SK-N-SH (cell line): ENCODE measurements around the gene RPL5. TPM values are rescaled to one million over a fixed set of nuclear protein-coding genes. Genes with fewer than 3 reads are reported as not detected.

Source experiments
- CTCF ChIA-PET: fragments of 300-600, 350-600 bp; formaldehyde crosslinking; extraction: SDS; loops from one replicate; lab custom pipeline; 2021; lab: Yijun Ruan, JAX
- POLR2A ChIA-PET: fragments of 350-600 bp; sonication (Branson Sonifier 250); formaldehyde crosslinking; extraction: SDS; loops from one replicate; lab custom pipeline; 2020; ENCODE audit warnings: antibody characterized with exemption, inconsistent platforms; lab: Yijun Ruan, JAX
- DNase-seq: peaks from one replicate; pipeline ENCODE4 v3.0.0; 2012
- H2AFZ ChIP-seq: fragments of 200-600 bp; sonication (generic); 2 replicates; pipeline ENCODE4 v1.8.1; 2016; ENCODE audit warnings: antibody characterized with exemption, mild to moderate bottlenecking, low read depth
- H3F3A ChIP-seq: fragments of 200-600 bp; sonication (generic); replicated peaks from 2 replicates; pipeline ENCODE3; 2016; ENCODE audit warnings: antibody characterized with exemption, mild to moderate bottlenecking; ENCODE audit not compliant: insufficient read depth
- H3K27ac ChIP-seq, 2 experiments: fragments of 200-500 bp in 1 of 2; fragments of 200-600 bp in 1 of 2; sonication (Bioruptor generic) in 1 of 2; sonication (generic), shearing (Covaris generic) in 1 of 2; 2 replicates each; pipeline versions ENCODE4 v1.5.1 to v1.6.1; 2014 to 2016; ENCODE audit warnings: low read depth in 2 of 2, inconsistent platforms in 1 of 2, low read length in 1 of 2, mild to moderate bottlenecking in 1 of 2, mixed read lengths in 1 of 2
- H3K27me3 ChIP-seq: fragments of 200-600 bp; sonication (generic), shearing (Covaris generic); 2 replicates; pipeline ENCODE4 v1.6.1; 2016; ENCODE audit warnings: mixed run types; ENCODE audit not compliant: insufficient read depth
- H3K36me3 ChIP-seq, 2 experiments: fragments of 200-500 bp in 1 of 2; fragments of 200-600 bp in 1 of 2; sonication (Bioruptor generic) in 1 of 2; sonication (generic) in 1 of 2; replicated peaks in 1 of 2; 2 replicates each; pipeline versions ENCODE3 to v1.5.1; 2014 to 2016; ENCODE audit warnings: low read length in 1 of 2, mild to moderate bottlenecking in 1 of 2; ENCODE audit not compliant: insufficient read depth in 2 of 2, control insufficient read depth in 1 of 2
- H3K4me1 ChIP-seq, 2 experiments: fragments of 200-500 bp in 1 of 2; fragments of 200-600 bp in 1 of 2; sonication (Bioruptor generic) in 1 of 2; sonication (generic), shearing (Covaris generic) in 1 of 2; 2 replicates each; pipeline versions ENCODE4 v1.5.1 to v1.6.1; 2014 to 2016; ENCODE audit warnings: low read depth in 1 of 2, low read length in 1 of 2, mixed run types in 1 of 2; ENCODE audit not compliant: insufficient read depth in 2 of 2, control insufficient read depth in 1 of 2
- H3K4me2 ChIP-seq: fragments of 200-600 bp; sonication (generic), shearing (Covaris generic); 2 replicates; pipeline ENCODE4 v1.6.1; 2017; ENCODE audit warnings: mixed run types
- H3K4me3 ChIP-seq, 2 experiments: fragments of 200-500 bp in 1 of 2; fragments of 200-600 bp in 1 of 2; sonication (Bioruptor generic) in 1 of 2; sonication (generic), shearing (Covaris generic) in 1 of 2; 2 replicates each; pipeline versions ENCODE4 v1.5.1 to v1.8.1; 2014 to 2016; ENCODE audit warnings: low read depth in 2 of 2, inconsistent platforms in 1 of 2, low read length in 1 of 2, mild to moderate bottlenecking in 1 of 2, mixed read lengths in 1 of 2, moderate library complexity in 1 of 2
- H3K79me2 ChIP-seq: fragments of 200-600 bp; sonication (generic); 2 replicates; pipeline ENCODE4 v1.8.1; 2017; ENCODE audit warnings: mild to moderate bottlenecking; ENCODE audit not compliant: insufficient read depth
- H3K9ac ChIP-seq: fragments of 200-600 bp; sonication (generic); 2 replicates; pipeline ENCODE4 v1.6.1; 2017; ENCODE audit warnings: mixed run types
- H3K9me2 ChIP-seq: fragments of 200-600 bp; sonication (generic); 2 replicates; pipeline ENCODE4 v1.6.1; 2017; ENCODE audit warnings: mixed run types
- H3K9me3 ChIP-seq: fragments of 200-600 bp; sonication (generic); 2 replicates; pipeline ENCODE4 v1.6.1; 2017; ENCODE audit warnings: mixed run types, mild to moderate bottlenecking, moderate library complexity
- H4K20me1 ChIP-seq: fragments of 200-600 bp; sonication (generic); 2 replicates; pipeline ENCODE4 v1.6.1; 2017; ENCODE audit warnings: mild to moderate bottlenecking, mixed run types; ENCODE audit not compliant: insufficient read depth
- CHD2 ChIP-seq: fragments of 150-350 bp; IDR thresholded peaks from 2 replicates; pipeline ENCODE4 v1.6.1; 2018; ENCODE audit warnings: low read length; ENCODE audit not compliant: partially characterized antibody
- CTCF ChIP-seq: fragments of 200-600 bp; sonication (generic); IDR thresholded peaks from 2 replicates; pipeline ENCODE4 v1.6.1; 2017; ENCODE audit warnings: antibody characterized with exemption, mild to moderate bottlenecking, moderate library complexity
- ELF1 ChIP-seq: IDR thresholded peaks from 2 replicates; pipeline ENCODE4 v1.4.0; 2012
- EP300 ChIP-seq, 2 experiments: IDR thresholded peaks; 2 replicates each; pipeline versions ENCODE4 v1.4.0 to v1.6.1; 2012; ENCODE audit warnings: borderline replicate concordance in 1 of 2, low read depth in 1 of 2, low read length in 1 of 2
- FOSL2 ChIP-seq: IDR thresholded peaks from 2 replicates; pipeline ENCODE4 v1.4.0; 2012; ENCODE audit warnings: low read depth, mild to moderate bottlenecking, moderate library complexity, borderline replicate concordance
- FOXM1 ChIP-seq: IDR thresholded peaks from 2 replicates; pipeline ENCODE4 v1.4.0; 2012; ENCODE audit warnings: low read depth, mild to moderate bottlenecking
- GATA2 ChIP-seq: sonication (generic); formaldehyde crosslinking; IDR thresholded peaks from 2 replicates; pipeline ENCODE4 v1.5.0; 2020; ENCODE audit warnings: mild to moderate bottlenecking, missing genetic modification reagents
- JUND ChIP-seq: IDR thresholded peaks from 2 replicates; pipeline ENCODE4 v1.4.0; 2012
- MXI1 ChIP-seq: IDR thresholded peaks from 2 replicates; pipeline ENCODE4 v1.6.1; 2012; ENCODE audit warnings: mild to moderate bottlenecking, low read depth, low read length, improper control_type of control experiment
- RCOR1 ChIP-seq: fragments of 150-350 bp; IDR thresholded peaks from 2 replicates; pipeline ENCODE4 v1.6.1; 2017; ENCODE audit warnings: antibody characterized with exemption, low read length
- RFX5 ChIP-seq: IDR thresholded peaks from 2 replicates; pipeline ENCODE4 v1.6.1; 2012; ENCODE audit warnings: mild to moderate bottlenecking, improper control_type of control experiment, low read length
- RXRA ChIP-seq: IDR thresholded peaks from 2 replicates; pipeline ENCODE4 v1.4.0; 2012; ENCODE audit warnings: low read depth, mild to moderate bottlenecking, borderline replicate concordance
- SIN3A ChIP-seq: IDR thresholded peaks from 2 replicates; pipeline ENCODE4 v1.6.1; 2012; ENCODE audit warnings: low read depth, mild to moderate bottlenecking, low read length, moderate library complexity, borderline replicate concordance
- SMC3 ChIP-seq: IDR thresholded peaks from 2 replicates; pipeline ENCODE4 v1.6.1; 2012; ENCODE audit warnings: low read depth, low read length, improper control_type of control experiment
- TEAD4 ChIP-seq: IDR thresholded peaks from 2 replicates; pipeline ENCODE4 v1.4.0; 2012; ENCODE audit warnings: mild to moderate bottlenecking, borderline replicate concordance; ENCODE audit not compliant: insufficient read depth
- USF2 ChIP-seq: fragments of 150-350 bp; IDR thresholded peaks from 2 replicates; pipeline ENCODE4 v1.6.1; 2017; ENCODE audit warnings: antibody characterized with exemption, low read length, low read depth, borderline replicate concordance
- WGBS: methylation state at CpG from one replicate; pipeline ENCODE4 v1.1.6; 2017; ENCODE audit warnings: low lambda C conversion rate; 5-methylcytosine and 5-hydroxymethylcytosine counted together
- polyA plus RNA-seq, 3 experiments: library from polyadenylated mRNA; depleted of rRNA; stranded (reverse); fragments of >200 nt; gene quantifications; 2 replicates each; pipeline ENCODE4 v1.2.3, GENCODE V29; 2012

RPL5 gene
- polyA plus RNA-seq, 1 of the 3 experiments (the other 2 are of a cell fraction): 1,489 TPM

GRCh38 chr1:92848201-92848600, 16.4 kb downstream of the RPL5 start (continued):
- TF ChIP-seq SIN3A: no peak
- no peak for TF ChIP-seq FOSL2
- no peak for TF ChIP-seq RFX5
- TF ChIP-seq CTCF: no peak
- TF ChIP-seq JUND: no peak
- TF ChIP-seq RCOR1: no peak
- no peak for TF ChIP-seq GATA2
- no peak for TF ChIP-seq SMC3

- ChIA-PET CTCF (interaction anchor here (0.6 to 13.1 kb wide), 4 partner anchors 9 to 143 kb away, joined by 3 to 193 read pairs (median 31); partner anchors contain the start of gene DIPK1A), POLR2A (no interaction called here)
- Histone ChIP-seq H3K4me3 (no peak overlapping the region), H3K79me2 (no peaks in the 10 kb centered on the region), H3K9me3 (no peaks in the 10 kb centered on the region), H3F3A (no peaks in the 10 kb centered on the region), H3K36me3 (no peaks in the 10 kb centered on the region), H3K27ac (no peak overlapping the region), H4K20me1 (no peaks in the 10 kb centered on the region), H3K4me1 (peaks cover 0 to 12% of the 10 kb centered on the region in 2 experiments; a peak in 1 of 4 replicates), H3K9me2 (no peaks in the 10 kb centered on the region)
- WGBS: 96% methylated on average over 3 of the region's 3 CpGs
- no peak for DNase-seq
- TF ChIP-seq USF2 (no peak), FOSL2 (no peak), TEAD4 (no peak), EP300 (IDR thresholded peaks at IDR 0.05; ENCODE audit: borderline replicate concordance in 1 of 2, low read depth in 1 of 2, low read length in 1 of 2) (no peak)
- TF ChIP-seq, all 33 proteins: peak for 0
- Histone ChIP-seq H3K4me2 (no peak overlapping the region), H2AFZ (no peak overlapping the region), H3K27me3 (no peaks in the 10 kb centered on the region), H3K9ac (no peak overlapping the region)
Measured at GRCh38 chr1:92850019-92850418, 18.2 kb downstream of the RPL5 start.

GRCh38 chr1:92851729-92852128, 19.9 kb downstream of the RPL5 start:
- Histone ChIP-seq H3K27ac (peak overlapping the region in 1 of 2 experiments; percentile 18; a peak in 1 of 4 replicates), H3K9me2 (no peaks in the 10 kb centered on the region), H3K9ac (no peak overlapping the region), H3K27me3 (no peaks in the 10 kb centered on the region), H3K4me2 (no peak overlapping the region), H3K4me3 (no peak overlapping the region), H3K36me3 (no peaks in the 10 kb centered on the region), H4K20me1 (no peaks in the 10 kb centered on the region), H3K4me1 (peaks cover 0 to 12% of the 10 kb centered on the region in 2 experiments; a peak in 1 of 4 replicates), H2AFZ (no peak overlapping the region), H3F3A (no peaks in the 10 kb centered on the region), H3K79me2 (no peaks in the 10 kb centered on the region), H3K9me3 (no peaks in the 10 kb centered on the region)
- CTCF ChIA-PET: interaction anchor here (1.2 to 13.1 kb wide), 3 partner anchors 104 to 142 kb away, joined by 3 to 193 read pairs (median 36); partner anchors contain the start of gene DIPK1A
- 68% methylated on average over 2 of the region's 2 CpGs for whole genome bisulfite sequencing
- peak; percentile 46 for DNase-seq
- TF ChIP-seq CHD2: peak; percentile 72
- TF ChIP-seq ELF1: no peak
- TF ChIP-seq FOXM1: no peak
- TF ChIP-seq RXRA: no peak
- peak; percentile 50 for TF ChIP-seq GATA2
- TF ChIP-seq EP300 (IDR thresholded peaks at IDR 0.05; ENCODE audit: borderline replicate concordance in 1 of 2, low read depth in 1 of 2, low read length in 1 of 2): peak in 1 of 2 experiments; percentile 55; a peak in 1 of 4 replicates
- peak; percentile 54 for TF ChIP-seq MXI1
- peak; percentile 89 for TF ChIP-seq RCOR1
- POLR2A ChIA-PET: interaction anchor here (1.5 kb wide), 1 partner anchor 20 kb away, joined by 5 read pairs; the partner anchor contains the start of gene RPL5
